DND-41 (cell line): ENCODE data around the gene MTHFS.
"Not testable (repeated sequence)": the region's sequence is repeated elsewhere in the genome, so short reads cannot be mapped to it uniquely, and the experiment has no call there.

ENCODE experiments used
- ATAC-seq: fragments of 200-7000 bp; cut with Tn5 transposase; 3 replicates; pipeline ENCODE4 v1.9.1; 2021; ENCODE audit warnings: low read depth; ENCODE audit not compliant: insufficient read depth
- DNase-seq: peaks from one replicate; pipeline ENCODE4 v3.0.0-alpha.2; 2020
- H2AFZ ChIP-seq: 2 replicates; pipeline ENCODE4 v1.6.0; 2012; ENCODE audit warnings: low read depth, low read length
- H3K27ac ChIP-seq: 2 replicates; pipeline ENCODE4 v1.5.1; 2012; ENCODE audit warnings: low read length, inconsistent platforms
- H3K27me3 ChIP-seq: fragments of 200-600 bp; sonication (generic); 2 replicates; pipeline ENCODE4 v1.6.0; 2012; ENCODE audit warnings: low read length, mild to moderate bottlenecking, inconsistent platforms; ENCODE audit not compliant: insufficient read depth, poor library complexity
- H3K36me3 ChIP-seq: 2 replicates; pipeline ENCODE4 v1.5.1; 2012; ENCODE audit warnings: low read length, inconsistent platforms; ENCODE audit not compliant: insufficient read depth
- H3K4me1 ChIP-seq: 2 replicates; pipeline ENCODE4 v1.5.1; 2012; ENCODE audit warnings: mild to moderate bottlenecking, low read length; ENCODE audit not compliant: insufficient read depth
- H3K4me2 ChIP-seq: 2 replicates; pipeline ENCODE4 v1.6.0; 2012; ENCODE audit warnings: mild to moderate bottlenecking, moderate library complexity, low read length, inconsistent platforms; ENCODE audit not compliant: insufficient read depth
- H3K4me3 ChIP-seq, 2 experiments: fragments of 200-600 bp in 1 of 2; shearing (Covaris generic) in 1 of 2; 2 replicates each; pipeline ENCODE4 v1.5.1; 2012 to 2016; ENCODE audit warnings: inconsistent platforms in 2 of 2, low read length in 2 of 2, mild to moderate bottlenecking in 2 of 2, low read depth in 1 of 2, moderate library complexity in 1 of 2
- H3K79me2 ChIP-seq: 2 replicates; pipeline ENCODE4 v1.6.0; 2012; ENCODE audit warnings: low read length, inconsistent platforms; ENCODE audit not compliant: insufficient read depth
- H3K9ac ChIP-seq: 2 replicates; pipeline ENCODE4 v1.6.0; 2012; ENCODE audit warnings: low read depth, mild to moderate bottlenecking, inconsistent platforms, low read length, moderate library complexity
- H3K9me3 ChIP-seq: 2 replicates; pipeline ENCODE4 v1.5.1; 2012; ENCODE audit warnings: low read length, moderate library complexity, mild to moderate bottlenecking, inconsistent platforms; ENCODE audit not compliant: insufficient read depth, severe bottlenecking
- H4K20me1 ChIP-seq: 2 replicates; pipeline ENCODE4 v1.6.0; 2012; ENCODE audit warnings: low read length; ENCODE audit not compliant: insufficient read depth
- CTCF ChIP-seq: IDR thresholded peaks from 2 replicates; pipeline ENCODE4 v1.5.1; 2012; ENCODE audit warnings: borderline replicate concordance, low read length, moderate library complexity, mild to moderate bottlenecking; ENCODE audit not compliant: poor library complexity, severe bottlenecking; ENCODE audit errors: extremely low read depth
- EZH2 ChIP-seq: IDR thresholded peaks from 3 replicates; pipeline ENCODE4 v1.6.1; 2012; ENCODE audit warnings: borderline replicate concordance, low read depth, mild to moderate bottlenecking, moderate library complexity, low read length, inconsistent platforms; ENCODE audit not compliant: severe bottlenecking

The MTHFS gene

GRCh38 chr15:79900087-79900486, 3.3 kb upstream of the MTHFS start:
- H2AFZ ChIP-seq: no peak overlapping the region
- H3K4me1 ChIP-seq: peaks cover 24% of the 10 kb centered on the region
- no peaks in the 10 kb centered on the region; the same call in 1 of the 2 replicates for H3K36me3 ChIP-seq
- TF ChIP-seq CTCF (no peak), EZH2 (no peak)
- no peaks in the 10 kb centered on the region for H3K27me3 ChIP-seq
- DNase-seq (no peak), ATAC-seq (no peak)
- H3K4me2 ChIP-seq: no peak overlapping the region
- no peak overlapping the region for H3K9ac ChIP-seq
- H4K20me1 ChIP-seq: no peaks in the 10 kb centered on the region
- no peak overlapping the region for H3K27ac ChIP-seq
- H3K4me3 ChIP-seq: no peak overlapping the region
- H3K79me2 ChIP-seq: peaks cover 13% of the 10 kb centered on the region
- H3K9me3 ChIP-seq: no peaks in the 10 kb centered on the region

- H2AFZ ChIP-seq, H3K27ac ChIP-seq: not testable (repeated sequence)
Measured at GRCh38 chr15:79898786-79899185, 2.0 kb upstream of the MTHFS start.

GRCh38 chr15:79898369-79898768, 1.6 kb upstream of the MTHFS start:
- H2AFZ ChIP-seq: no peak overlapping the region; the same call in 1 of the 2 replicates
- peaks cover 30% of the 10 kb centered on the region for H3K4me1 ChIP-seq
- TF ChIP-seq EZH2 (no peak), CTCF (no peak)
- H3K36me3 ChIP-seq: peaks cover 5% of the 10 kb centered on the region
- no peak for DNase-seq
- peaks cover 22% of the 10 kb centered on the region for H3K79me2 ChIP-seq
- no peak for ATAC-seq
- H3K27me3 ChIP-seq: no peaks in the 10 kb centered on the region
- no peaks in the 10 kb centered on the region for H4K20me1 ChIP-seq
- no peak overlapping the region for H3K4me2 ChIP-seq
- H3K27ac ChIP-seq: no peak overlapping the region
- H3K9me3 ChIP-seq: no peaks in the 10 kb centered on the region
- H3K4me3 ChIP-seq: no peak overlapping the region
- no peak overlapping the region for H3K9ac ChIP-seq

More at GRCh38 chr15:79898786-79899185, 2.0 kb upstream of the MTHFS start:
- H3K9ac ChIP-seq, H3K4me3 ChIP-seq, H3K4me2 ChIP-seq, H4K20me1 ChIP-seq, ATAC-seq, DNase-seq, H3K9me3 ChIP-seq, H3K36me3 ChIP-seq, H3K27me3 ChIP-seq: not testable (repeated sequence)
- H3K79me2 ChIP-seq: peaks cover 22% of the 10 kb centered on the region
- peaks cover 30% of the 10 kb centered on the region for H3K4me1 ChIP-seq

GRCh38 chr15:79897701-79898113, 893 bp upstream of the MTHFS start:
- TF ChIP-seq EZH2: no peak
- TF ChIP-seq CTCF: no peak
- Histone ChIP-seq H3K4me2 (peak overlapping the region; percentile 79), H3K79me2 (peaks cover 22% of the 10 kb centered on the region), H3K4me3 (peak overlapping the region in 1 of 2 experiments; percentile 59; a peak in 3 of 4 replicates), H4K20me1 (no peaks in the 10 kb centered on the region), H3K27me3 (no peaks in the 10 kb centered on the region), H3K36me3 (peaks cover 5% of the 10 kb centered on the region), H3K9ac (peak overlapping the region; percentile 93), H3K27ac (peak overlapping the region; percentile 87), H3K4me1 (peaks cover 30% of the 10 kb centered on the region), H2AFZ (peak overlapping the region; percentile 89), H3K9me3 (no peaks in the 10 kb centered on the region)
- DNase-seq: peak; percentile 25
- ATAC-seq: no peak
